ENCODE data around the gene GARIN1A. TPM values are rescaled to one million over a fixed set of nuclear protein-coding genes. Genes with fewer than 3 reads are reported as not detected.

GARIN1A gene
- 0.17 TPM in 1 of 2 replicates, not detected in the other for polyA plus RNA-seq

GRCh38 chr7:128671992-128672391 is at the start of gene GARIN1A:
TSS of gene GARIN1A (plus strand) at chr7:128672292. CDS start at chr7:128672398, 106 bp downstream.

Other genes with a start within 250 kb of the GARIN1A start
- 3.2 and 9.1 TPM in 2 replicates for gene HILPDA, start 216.4 kb upstream of the GARIN1A start, polyA plus RNA-seq
- gene METTL2B, start 195.5 kb upstream of the GARIN1A start, polyA plus RNA-seq, result 5.2 and 9.9 TPM in 2 replicates
- 57.9 and 67.0 TPM in 2 replicates for gene CALU, start 67.1 kb downstream of the GARIN1A start, polyA plus RNA-seq
- 0.97 and 2.2 TPM in 2 replicates for gene OPN1SW, start 103.5 kb downstream of the GARIN1A start, polyA plus RNA-seq
- 27.8 and 30.8 TPM in 2 replicates for gene CCDC136, start 119.7 kb downstream of the GARIN1A start, polyA plus RNA-seq
- not detected in 2 replicates for gene FLNC, start 158.1 kb downstream of the GARIN1A start, polyA plus RNA-seq
- gene ATP6V1F, start 190.6 kb downstream of the GARIN1A start, polyA plus RNA-seq, result 865 and 1,189 TPM in 2 replicates
- gene KCP, start 238.4 kb downstream of the GARIN1A start, polyA plus RNA-seq, result 0.13 and 0.17 TPM in 2 replicates

All from Purkinje cell (primary cell).